ACHN (cell line): Measurements from ENCODE around the gene ECSCR.
A peak's percentile ranks its signal among the peaks of the same experiment; 100 is the strongest.
"Not testable (repeated sequence)": the region's sequence is repeated elsewhere in the genome, so short reads cannot be mapped to it uniquely, and the experiment has no call there.

Source experiments
- DNase-seq: peaks from one replicate; pipeline ENCODE4 v3.0.0-alpha.2; 2015
- in situ Hi-C: cut with HindIII; loops from 2 replicates; pipeline ENCODE4 v1.10.0; 2017; ENCODE audit warnings: low sequenced_read_pairs, low pct_ligation_motif_present, low pct_unique_long_range_greater_than_20kb

Gene ECSCR, protein sequence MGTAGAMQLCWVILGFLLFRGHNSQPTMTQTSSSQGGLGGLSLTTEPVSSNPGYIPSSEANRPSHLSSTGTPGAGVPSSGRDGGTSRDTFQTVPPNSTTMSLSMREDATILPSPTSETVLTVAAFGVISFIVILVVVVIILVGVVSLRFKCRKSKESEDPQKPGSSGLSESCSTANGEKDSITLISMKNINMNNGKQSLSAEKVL

DNA sequence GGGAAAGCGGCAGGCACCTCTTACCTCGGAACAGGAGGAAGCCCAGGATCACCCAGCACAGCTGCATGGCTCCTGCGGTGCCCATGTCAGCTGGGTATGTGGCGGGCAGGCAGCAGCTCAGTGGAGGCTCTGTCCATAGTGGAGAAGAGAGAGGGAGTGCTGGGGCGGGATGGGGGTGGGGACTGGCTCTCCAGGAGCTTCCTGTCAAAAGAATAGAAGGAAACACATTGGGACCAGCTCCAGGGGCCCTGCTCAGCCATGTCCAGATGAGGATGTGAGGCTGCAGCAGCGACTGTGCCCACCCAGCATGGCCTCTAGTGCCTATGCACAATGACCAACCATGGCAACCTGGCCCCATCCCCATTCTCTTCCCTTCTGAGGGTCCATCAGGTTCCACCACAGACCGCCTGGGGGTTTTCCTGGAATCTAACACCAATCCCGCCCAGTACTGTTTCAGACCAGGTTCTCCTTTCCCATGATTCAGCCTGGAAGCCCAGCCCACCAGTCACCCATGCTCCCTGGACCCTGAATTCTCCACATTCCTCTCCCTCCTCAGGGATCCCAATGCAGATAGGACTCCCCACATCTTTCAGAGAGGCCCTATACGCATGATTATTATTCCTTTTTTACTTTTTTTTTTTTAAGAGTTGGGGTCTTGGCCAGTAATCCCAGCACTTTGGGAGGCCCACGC, at the start of gene ECSCR:
Gene ECSCR, minus strand, starts transcription at position 158 of the 691 bp plus-strand sequence. Its CDS starts 73 bp downstream, at position 85.
- in situ Hi-C loops = no loop called here
- no peak for DNase-seq

DNA sequence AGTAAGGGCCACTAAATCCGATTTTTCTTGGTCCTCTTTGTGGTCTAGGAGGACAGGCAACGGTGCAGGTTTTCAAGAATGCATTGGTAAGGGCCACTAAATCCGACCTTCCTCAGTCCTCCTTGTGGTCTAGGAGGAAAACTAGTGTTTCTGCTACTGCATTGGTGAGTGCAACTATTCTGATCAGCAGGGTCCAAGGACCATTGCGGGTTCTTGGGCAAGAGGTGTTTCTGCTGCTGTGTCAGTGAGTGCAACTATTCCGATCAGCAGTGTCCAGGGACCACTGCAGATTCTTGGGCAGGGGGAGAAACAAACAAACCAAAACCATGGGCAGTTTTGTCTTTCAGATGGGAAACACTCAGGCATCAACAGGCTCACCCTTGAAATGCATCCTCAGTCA, 42.2 kb upstream of the ECSCR start:
- DNase-seq, in situ Hi-C loops: not testable (repeated sequence)

DNA sequence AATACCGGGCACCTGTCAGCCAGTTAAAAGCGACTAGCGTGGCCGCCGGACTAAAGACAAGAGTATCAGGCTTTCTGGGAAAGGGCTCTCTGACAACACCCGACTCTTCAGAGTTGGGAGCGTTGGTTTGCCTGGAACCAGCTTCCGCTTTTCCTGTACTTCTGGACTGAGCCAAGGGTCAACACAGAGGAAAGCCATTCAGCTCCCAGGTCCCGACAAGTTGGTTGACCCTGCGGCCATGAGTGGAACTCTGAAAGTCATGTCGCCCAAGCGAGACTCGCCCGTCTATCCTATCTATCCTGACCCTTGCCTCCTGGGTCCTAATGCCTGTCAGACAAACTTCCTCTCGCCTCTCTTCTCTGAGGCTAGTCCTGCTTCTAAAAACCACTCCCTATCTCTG, 41.3 kb upstream of the ECSCR start:
- not testable (repeated sequence) for DNase-seq

DNA sequence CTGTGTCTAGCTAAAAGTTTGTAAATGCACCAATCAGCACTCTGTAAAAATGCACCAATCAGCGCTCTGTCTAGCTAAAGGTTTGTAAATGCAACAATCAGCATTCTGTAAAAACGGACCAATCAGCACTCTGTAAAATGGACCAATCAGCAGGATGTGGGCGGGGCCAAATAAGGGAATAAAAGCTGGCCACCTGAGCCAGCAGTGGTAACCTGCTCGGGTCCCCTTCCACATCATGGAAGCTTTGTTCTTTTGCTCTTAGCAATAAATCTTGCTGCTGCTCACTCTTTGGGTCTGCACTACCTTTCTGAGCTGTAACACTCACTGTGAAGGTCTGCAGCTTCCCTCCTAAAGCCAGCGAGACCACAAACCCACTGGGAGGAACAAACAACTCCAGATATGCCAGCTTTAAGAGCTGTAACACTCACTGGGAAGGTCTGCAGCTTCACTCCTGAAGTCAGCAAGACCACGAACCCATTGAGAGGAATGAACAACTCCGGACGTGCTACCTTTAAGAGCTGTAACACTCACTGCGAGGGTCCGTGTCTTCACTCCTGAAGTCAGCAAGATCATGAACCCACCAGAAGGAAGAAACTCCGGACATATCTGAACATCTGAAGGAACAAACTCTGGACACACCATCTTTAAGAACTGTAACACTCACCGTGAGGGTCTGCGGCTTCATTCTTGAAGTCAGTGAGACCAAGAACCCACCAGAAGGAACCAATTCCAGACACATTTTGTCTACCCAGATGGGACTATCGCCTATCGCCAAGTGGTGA, 40.7 kb upstream of the ECSCR start:
- in situ Hi-C loops, DNase-seq: not testable (repeated sequence)

More for the DNA sequence above, 41.3 kb upstream of the ECSCR start:
- in situ Hi-C loops = not testable (repeated sequence)

DNA sequence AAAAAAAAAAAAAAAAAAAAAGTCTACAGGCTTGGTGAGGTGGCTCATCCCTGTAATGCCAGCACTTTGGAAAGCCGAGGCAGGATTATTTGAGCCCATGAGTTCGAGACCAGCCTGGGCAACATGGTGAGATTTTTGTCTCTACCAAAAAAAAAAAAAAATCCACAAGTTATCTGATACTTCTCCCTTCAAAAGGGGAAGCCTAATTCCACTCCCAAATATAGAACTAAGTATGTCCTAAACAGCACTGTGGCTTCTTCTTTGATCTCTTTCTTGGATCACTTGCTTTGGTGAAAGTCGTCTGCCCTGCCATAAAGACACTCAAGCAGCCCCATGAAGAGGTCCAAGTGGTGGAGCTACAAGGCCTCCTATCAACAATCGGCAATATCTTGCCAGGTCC, 38.8 kb upstream of the ECSCR start:
- DNase-seq = no peak
- in situ Hi-C loops = no loop called here

DNA sequence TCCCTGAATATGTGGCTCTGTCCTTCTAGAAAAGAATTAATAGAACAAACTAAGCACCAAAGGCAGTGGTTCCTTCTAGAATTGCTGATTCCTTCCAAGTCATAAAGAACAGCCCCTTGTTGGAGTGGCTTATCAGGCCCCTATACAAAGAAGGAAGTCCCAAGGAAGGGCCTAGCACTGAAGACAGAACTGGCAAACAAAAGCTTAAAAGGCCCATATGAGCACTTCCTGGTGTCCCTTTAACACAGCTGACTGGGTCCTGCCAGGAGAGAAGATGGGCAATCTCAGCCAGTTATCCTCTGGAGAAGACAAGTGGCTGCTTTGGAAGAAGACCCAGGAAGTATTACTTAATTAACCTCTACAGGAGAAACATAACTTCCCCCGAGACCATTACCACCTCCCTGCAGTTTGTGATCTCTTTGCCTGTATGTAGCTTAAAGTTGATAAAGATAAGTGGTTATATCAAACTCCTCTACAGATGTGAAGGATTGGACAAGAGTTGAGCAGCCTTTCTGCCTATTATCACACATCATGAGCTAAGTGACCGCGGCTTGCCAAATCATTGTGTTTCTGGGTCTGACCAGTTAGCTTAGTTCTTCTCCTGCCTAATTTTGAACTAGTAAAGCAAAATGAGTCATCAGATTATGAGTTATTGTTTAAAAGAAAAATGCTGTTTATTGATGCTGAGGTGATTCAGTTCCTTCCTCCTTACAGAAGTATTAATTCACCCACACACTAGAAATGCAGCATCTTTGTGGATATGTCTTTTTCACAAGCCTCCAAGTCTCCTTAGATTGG, 33.3 kb upstream of the ECSCR start:
- in situ Hi-C loops = no loop called here
- DNase-seq = no peak

DNA sequence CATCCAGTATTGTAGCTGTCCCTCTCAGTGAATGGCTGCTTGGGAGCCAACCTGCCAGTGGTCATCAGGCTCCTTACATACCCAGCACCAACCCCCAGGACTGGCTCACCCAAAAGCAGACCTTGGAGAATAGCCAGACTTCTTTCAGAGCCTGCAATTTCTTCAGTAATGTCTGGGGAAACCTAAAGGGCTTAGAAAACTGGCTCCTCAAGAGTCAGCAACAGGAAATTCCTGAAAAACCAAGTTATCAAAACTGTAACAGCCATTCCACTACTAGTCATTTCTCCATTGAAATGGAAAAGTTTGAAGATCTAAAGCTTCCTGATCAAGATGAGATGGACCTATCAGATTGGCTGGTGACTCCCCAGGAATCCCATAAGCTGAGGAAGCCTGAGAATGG, 32.3 kb upstream of the ECSCR start:
- no peak for DNase-seq
- in situ Hi-C loops = no loop called here

DNA sequence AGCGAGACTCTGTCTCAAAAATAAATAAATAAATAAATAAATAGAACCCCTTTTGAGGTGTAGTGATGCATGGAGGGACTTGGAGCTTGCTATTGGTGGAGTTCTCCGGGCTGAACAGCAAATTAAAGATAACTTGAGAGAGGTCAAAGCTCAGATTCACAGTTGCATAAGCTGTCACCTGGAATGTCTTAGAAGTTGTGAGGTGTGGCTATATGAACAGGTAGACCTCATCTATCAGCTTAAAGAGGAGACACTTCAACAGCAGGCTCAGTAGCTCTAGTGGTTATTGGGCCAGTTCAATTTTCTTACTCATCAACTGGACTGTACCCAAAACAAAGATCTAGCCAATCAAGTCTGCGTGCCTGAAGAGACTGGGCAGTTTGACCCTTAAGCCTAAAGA, 31.7 kb upstream of the ECSCR start:
- DNase-seq = no peak
- in situ Hi-C loops = no loop called here

DNA sequence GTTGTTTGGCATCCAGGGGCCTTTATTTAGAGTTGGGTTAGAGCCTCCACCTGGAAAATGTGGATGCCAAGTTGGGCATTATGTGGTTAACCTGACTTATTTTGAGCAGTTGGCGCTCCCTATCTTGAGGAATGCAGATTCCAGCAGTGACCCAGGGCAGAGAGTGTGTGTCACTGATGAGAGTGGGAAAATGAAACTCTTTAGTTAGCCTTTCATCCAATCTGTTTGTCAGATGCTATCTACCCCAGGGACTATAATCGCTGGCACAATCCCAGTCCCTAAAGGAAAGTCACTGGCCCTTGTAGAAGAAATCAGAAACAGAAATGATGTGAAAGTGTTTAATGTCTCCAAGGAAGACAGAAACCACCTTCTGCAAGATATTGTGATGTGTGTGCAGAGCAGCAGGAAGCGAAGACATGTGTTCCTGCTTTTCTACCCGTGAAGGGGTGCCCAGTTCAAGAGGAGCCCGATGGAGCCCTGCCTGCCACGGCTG, 30.2 kb upstream of the ECSCR start:
- in situ Hi-C loops = no loop called here
- DNase-seq = peak; percentile 37

DNA sequence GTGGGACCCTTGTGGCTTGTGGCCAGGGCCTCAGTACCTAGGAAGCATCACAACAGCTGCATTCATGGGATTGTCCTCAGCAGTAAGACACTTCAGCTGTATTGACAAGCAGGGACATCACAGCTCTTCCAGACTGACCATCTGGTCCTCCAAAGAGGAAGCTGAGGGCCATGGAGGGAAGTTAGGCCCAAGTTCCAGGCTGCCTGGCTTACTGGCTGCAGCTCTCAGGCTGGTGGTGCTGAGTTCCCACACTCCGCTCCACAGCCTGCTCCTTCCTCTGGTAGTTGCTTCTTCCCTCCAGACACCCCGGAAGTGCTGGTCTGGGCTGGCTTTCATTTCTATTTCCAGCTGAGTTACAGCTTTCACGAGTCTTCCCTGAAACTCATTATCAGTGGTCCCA, 25.7 kb upstream of the ECSCR start:
- in situ Hi-C loops = no loop called here
- DNase-seq = no peak

DNA sequence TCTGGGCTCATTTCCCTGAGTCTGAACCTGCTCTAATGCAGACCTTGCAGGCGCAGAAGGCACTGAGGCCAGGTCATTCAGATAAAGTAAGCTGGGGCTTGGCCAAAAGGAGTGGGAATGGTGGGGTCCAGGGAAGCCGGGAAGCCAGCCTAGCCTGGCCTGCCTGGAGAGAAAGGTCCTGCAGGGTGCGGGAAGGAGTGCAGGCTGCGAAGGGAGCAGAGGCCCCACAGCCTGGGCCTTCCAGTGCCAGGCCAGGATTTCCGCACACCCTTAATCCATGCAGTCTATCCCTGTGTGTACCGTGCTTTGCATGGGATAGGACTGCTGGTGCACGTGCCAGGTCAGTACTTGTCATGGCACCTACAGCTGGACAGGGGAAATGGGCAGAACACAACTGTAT, 23.7 kb upstream of the ECSCR start:
- in situ Hi-C loops = no loop called here
- DNase-seq = no peak

DNA sequence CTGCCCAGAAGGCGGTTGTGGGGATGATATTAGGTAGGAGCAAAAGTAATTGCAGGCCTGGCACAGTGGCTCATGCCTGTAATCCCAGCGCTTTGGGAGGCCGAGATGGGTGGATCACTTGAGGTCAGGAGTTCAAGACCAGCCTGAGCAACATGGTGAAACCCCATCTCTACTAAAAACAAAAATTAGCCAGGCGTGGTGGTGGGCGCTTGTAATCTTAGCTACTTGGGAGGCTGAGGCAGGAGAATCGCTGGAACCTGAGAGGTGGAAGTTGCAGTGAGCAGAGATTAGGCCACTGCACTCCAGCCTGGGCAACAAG, 20.3 kb upstream of the ECSCR start:
- in situ Hi-C loops, DNase-seq: not testable (repeated sequence)

DNA sequence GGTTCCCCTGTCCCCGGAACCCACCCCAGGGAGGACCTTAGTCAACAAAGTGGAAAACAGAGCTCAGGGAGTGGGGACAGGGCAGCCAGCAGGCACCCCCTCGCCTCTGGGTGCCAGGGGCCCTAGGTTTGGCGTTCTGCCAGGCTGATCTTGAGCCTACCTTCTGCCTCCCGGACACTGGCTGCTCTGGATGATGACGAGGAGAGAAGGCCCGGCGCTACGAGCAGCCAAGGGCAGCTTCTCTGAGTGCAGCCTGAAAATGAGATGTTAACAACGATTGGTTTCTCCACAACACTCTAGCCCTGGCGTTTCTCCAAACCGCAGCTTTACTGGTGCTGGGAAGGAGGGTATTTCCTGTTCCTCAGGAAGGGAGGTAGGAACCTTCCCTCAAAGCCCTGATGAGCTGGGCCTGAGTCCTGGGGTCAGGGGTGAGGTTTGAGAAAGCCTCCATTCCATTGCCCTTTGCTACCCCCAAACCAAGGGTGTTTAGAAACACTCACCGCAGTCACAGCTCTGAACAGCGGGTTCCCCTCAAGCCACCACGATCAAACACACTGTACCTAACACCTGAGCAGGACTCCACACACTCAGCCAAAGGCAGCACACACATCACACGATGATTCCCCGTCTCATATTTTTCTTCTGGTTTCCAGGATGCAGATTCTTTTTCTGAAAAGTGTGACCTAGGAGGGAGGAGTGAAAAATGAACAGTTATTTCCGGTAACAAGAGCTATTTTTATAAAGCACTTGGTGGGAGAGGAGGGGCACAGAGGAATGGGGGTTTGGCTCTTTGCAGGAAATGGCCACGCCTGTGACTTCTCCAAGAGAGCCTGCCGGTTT, 19.7 kb upstream of the ECSCR start, which contains the start of gene STING1:
Gene STING1, minus strand, starts transcription at position 709 of the 840 bp plus-strand sequence. CDS start 1,054 bp downstream, outside the sequence.
- in situ Hi-C loops = no loop called here
- no peak for DNase-seq

DNA sequence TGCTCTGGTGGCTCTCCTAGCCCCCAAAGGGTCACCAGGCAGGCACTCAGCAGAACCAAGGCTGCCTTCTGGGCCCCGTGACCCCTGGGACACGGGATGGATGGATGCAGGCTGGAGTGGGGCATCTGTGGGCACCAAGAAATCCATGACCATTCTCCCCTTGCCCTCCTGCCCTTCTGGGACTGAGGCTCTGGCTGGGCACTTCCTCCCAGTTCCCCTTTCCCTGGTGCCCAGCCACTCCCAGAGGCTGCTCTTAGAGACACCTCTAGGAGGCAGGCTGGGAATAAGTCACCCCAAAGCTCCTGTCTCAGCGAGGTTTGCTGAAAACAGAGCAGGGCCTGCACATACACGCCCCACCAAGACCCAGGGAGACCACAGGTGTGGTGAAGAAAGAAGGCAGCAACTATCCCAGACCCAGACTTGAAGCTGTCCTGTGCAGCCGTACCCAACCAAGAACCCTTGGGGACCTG, 19.1 kb upstream of the ECSCR start:
- no peak for DNase-seq
- in situ Hi-C loops = no loop called here

DNA sequence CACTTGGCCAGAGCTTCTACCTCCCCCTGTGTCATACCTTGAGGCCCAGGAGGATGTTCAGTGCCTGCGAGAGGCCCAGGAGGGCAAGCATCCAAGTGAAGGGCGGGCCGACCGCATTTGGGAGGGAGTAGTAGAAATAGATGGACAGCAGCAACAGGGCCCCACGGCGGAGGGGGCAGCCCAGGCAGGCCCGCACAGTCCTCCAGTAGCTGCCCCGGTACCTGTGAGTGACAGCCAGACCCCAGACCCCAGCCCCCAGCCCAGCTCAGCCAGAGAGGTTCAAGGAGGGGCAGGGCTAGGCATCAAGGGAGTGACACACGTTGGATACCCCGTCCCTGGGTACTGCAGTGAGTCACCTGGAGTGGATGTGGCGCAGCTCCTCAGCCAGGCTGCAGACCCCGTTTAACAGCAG, 18.6 kb upstream of the ECSCR start:
- DNase-seq = no peak
- in situ Hi-C loops = no loop called here

DNA sequence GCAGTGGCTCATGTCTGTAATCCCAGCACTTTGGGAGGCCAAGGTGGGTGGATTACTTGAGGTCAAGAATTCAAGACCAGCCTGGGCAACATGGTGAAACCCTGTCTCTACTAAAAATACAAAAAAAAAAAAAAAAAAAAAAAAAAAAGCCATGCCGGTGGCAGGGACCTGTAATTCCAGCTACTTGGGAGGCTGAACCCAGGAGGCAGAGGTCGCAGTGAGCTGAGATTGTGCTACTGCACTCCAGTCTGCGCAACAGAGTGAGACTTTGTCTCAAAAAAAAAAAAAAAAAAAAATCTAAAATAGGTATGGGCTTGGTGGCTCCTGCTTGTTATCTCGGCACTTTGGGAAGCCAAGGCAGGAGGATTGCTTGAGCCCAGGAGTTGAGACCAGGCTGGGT, 17.2 kb upstream of the ECSCR start:
- DNase-seq, in situ Hi-C loops: not testable (repeated sequence)

DNA sequence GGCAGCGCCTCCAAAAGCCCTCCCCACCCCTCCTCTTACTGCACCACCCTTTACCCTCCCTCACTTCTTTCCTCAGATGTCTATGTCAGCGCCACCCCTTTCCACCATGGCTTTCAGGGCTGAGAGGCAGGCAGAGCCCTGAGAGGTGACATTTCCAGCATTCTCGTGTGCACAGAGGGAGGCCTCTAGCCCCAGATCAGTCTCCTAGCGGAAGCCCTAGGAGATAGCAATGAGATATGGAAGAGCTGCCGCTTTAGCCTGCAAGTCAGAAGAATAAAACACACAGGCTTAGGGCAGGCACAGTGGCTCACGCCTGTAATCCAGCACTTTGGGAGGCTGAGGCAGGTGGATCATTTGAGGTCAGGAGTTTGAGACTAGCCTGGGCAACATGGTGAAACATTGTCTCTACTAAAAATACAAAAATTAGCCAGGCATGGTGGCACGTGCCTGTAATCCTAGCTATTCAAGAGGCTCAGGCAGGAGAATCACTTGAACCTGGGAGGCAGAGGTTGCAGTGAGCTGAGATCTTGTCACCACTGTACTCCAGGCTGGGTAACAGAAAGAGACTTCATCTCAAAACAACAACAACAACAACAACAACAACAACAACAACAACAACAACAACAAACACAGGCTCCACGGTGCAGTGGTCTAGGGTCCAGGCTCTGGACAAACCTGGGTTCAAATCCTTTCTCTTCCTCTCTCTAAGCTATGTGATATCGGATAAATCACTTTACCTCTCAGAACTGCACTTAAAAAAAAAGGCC, 16.3 kb upstream of the ECSCR start:
- DNase-seq, in situ Hi-C loops: not testable (repeated sequence)
